ENCODE measurements around the gene CSTPP1.

Gene CSTPP1

DNA sequence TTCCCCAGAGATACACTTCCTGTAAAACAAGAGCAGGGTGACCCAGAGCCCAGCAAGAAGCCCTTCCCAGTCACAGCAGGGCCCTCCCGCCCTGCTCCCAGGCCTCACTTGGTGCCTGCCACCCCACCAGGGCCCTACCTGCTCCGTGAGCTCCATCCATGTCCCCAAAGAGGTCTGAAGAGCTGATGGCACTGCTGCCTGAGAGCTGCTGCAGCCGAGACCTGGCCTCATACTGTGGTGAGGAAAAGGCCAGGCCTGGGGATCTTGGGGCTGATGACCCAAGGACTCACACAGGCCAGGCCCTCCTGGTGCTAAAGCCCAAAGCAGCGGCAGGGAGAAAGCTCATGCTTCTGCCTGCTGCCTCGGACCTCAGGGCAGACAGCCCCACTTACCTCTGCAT lies 229.8 kb downstream of the CSTPP1 start:
- H3K27ac ChIP-seq (ENCODE audit: low read depth, low read length) = no peak overlapping the region
- no peak overlapping the region for H3K18ac ChIP-seq (ENCODE audit: low read length)
- H2AFZ ChIP-seq (ENCODE audit: insufficient read depth, low read length, poor library complexity) = no peak overlapping the region
- H2BK5ac ChIP-seq (ENCODE audit: low read depth, low read length, poor library complexity) = no peak overlapping the region
- no peak overlapping the region for H2AK5ac ChIP-seq (ENCODE audit: low read length)
- H2BK120ac ChIP-seq (ENCODE audit: insufficient read depth, low read length, poor library complexity) = no peak overlapping the region
- H3K4me3 ChIP-seq (ENCODE audit: low read depth, low read length) = no peak overlapping the region
- no CpG with 5 or more reads among the region's 5 CpGs for WGBS (ENCODE audit: extremely low coverage, insufficient coverage, insufficient read length)
- H3K14ac ChIP-seq (ENCODE audit: low read length) = no peak overlapping the region
- no peak overlapping the region for H4K91ac ChIP-seq (ENCODE audit: low read depth, low read length)
- no peak overlapping the region for H2BK12ac ChIP-seq (ENCODE audit: low read length)
- DNase-seq = no peak
- no peaks in the 10 kb centered on the region for H3K9me3 ChIP-seq (ENCODE audit: insufficient read depth, low read depth, low read length)
- no peaks in the 10 kb centered on the region for H3K79me2 ChIP-seq (ENCODE audit: control insufficient read depth, insufficient read depth, low read length, poor library complexity)
- no peak overlapping the region for H4K8ac ChIP-seq (ENCODE audit: low read depth, low read length)
- H3K23ac ChIP-seq (ENCODE audit: low read length) = no peak overlapping the region
- peaks cover 65 to 71% of the 10 kb centered on the region in 2 experiments for H3K36me3 ChIP-seq (ENCODE audit: control insufficient read depth in 1 of 2, insufficient read depth in 2 of 2, low read length in 2 of 2)
- no peaks in the 10 kb centered on the region for H3K4me1 ChIP-seq (ENCODE audit: control insufficient read depth in 1 of 2, insufficient read depth in 2 of 2, low read length in 2 of 2)
- H3K4ac ChIP-seq (ENCODE audit: low read depth, low read length) = no peak overlapping the region
- H3K9ac ChIP-seq (ENCODE audit: low read length) = no peak overlapping the region
- H3K79me1 ChIP-seq (ENCODE audit: low read length) = no peaks in the 10 kb centered on the region
- H3K27me3 ChIP-seq (ENCODE audit: insufficient read depth, low read length) = no peaks in the 10 kb centered on the region
- H3K4me2 ChIP-seq (ENCODE audit: low read length) = no peak overlapping the region
- H4K12ac ChIP-seq (ENCODE audit: low read depth, low read length) = no peak overlapping the region

DNA sequence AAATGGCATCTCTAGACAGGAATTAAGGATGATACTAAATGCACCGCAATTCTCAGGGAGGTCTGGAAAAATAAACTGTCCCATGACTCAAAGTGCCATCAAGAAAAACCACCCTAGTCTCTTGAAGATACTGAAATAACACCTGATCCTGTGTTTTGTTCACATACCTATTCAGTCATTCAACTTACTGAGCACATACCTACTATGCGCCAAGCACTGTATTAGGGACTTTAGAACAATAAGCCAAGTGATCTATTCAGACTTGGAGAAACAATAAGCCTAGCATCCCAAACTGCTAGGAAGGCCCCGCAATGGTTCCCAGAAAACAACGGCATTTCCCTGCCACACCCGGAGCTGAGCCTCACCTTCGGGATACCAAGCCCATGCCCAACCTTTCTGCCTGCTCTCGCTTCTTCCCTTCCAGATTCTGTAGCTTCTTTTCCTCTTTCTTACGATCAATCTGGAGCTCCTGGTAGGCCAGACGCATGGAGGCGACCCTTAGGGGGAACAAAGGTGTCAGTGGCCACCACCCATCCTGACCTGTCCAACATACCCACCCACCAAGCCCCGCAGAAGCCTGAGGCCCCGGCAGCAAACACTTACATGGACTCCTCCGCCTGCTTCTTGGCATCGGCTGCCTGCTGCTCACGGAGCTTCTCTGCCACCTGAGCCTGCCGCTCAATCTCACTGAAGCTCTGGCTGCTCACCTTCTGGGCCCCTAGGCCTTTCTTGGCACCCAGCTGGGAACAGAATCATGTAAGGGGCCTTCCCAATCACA lies 234.7 kb downstream of the CSTPP1 start:
- Histone ChIP-seq H3K4ac (ENCODE audit: low read depth, low read length) (no peak overlapping the region), H3K4me1 (ENCODE audit: control insufficient read depth in 1 of 2, insufficient read depth in 2 of 2, low read length in 2 of 2) (peaks cover 4 to 5% of the 10 kb centered on the region in 2 experiments), H3K9ac (ENCODE audit: low read length) (no peak overlapping the region), H3K36me3 (ENCODE audit: control insufficient read depth in 1 of 2, insufficient read depth in 2 of 2, low read length in 2 of 2) (peaks cover 65 to 69% of the 10 kb centered on the region in 2 experiments), H2AK5ac (ENCODE audit: low read length) (no peak overlapping the region), H3K23ac (ENCODE audit: low read length) (no peak overlapping the region), H3K79me1 (ENCODE audit: low read length) (peaks cover 3% of the 10 kb centered on the region), H3K79me2 (ENCODE audit: control insufficient read depth, insufficient read depth, low read length, poor library complexity) (peaks cover 15% of the 10 kb centered on the region), H3K18ac (ENCODE audit: low read length) (no peak overlapping the region), H2AFZ (ENCODE audit: insufficient read depth, low read length, poor library complexity) (no peak overlapping the region), H4K91ac (ENCODE audit: low read depth, low read length) (no peak overlapping the region), H3K9me3 (ENCODE audit: insufficient read depth, low read depth, low read length) (peaks cover 2% of the 10 kb centered on the region), H3K4me2 (ENCODE audit: low read length) (no peak overlapping the region), H2BK12ac (ENCODE audit: low read length) (no peak overlapping the region), H3K27ac (ENCODE audit: low read depth, low read length) (no peak overlapping the region), H2BK120ac (ENCODE audit: insufficient read depth, low read length, poor library complexity) (no peak overlapping the region), H2BK5ac (ENCODE audit: low read depth, low read length, poor library complexity) (no peak overlapping the region), H3K14ac (ENCODE audit: low read length) (no peak overlapping the region), H3K4me3 (ENCODE audit: low read depth, low read length) (no peak overlapping the region), H4K8ac (ENCODE audit: low read depth, low read length) (no peak overlapping the region), H4K12ac (ENCODE audit: low read depth, low read length) (no peak overlapping the region), H3K27me3 (ENCODE audit: insufficient read depth, low read length) (no peaks in the 10 kb centered on the region)
- no peak for DNase-seq
- no CpG with 5 or more reads among the region's 16 CpGs for WGBS (ENCODE audit: extremely low coverage, insufficient coverage, insufficient read length)

DNA sequence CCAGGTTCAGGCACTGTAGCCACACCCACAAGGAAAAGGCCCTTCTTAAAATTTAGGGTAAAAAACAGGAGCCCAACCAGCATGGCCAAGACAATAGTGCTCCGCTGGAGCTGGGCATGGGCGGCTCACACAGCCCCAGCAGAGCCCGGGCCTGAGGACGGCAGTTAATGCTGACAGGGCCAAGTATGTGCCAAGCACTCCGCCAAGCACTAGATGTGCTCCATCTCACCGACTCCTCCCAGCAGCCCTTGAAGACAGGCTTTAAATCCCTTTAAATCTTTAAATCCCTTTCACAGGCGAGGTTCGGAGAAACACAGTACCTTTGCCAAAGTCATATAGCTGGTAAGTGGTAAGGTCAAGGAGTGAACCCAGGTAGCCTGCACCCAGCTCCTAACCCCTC lies 235.3 kb downstream of the CSTPP1 start:
- Histone ChIP-seq H3K36me3 (ENCODE audit: control insufficient read depth in 1 of 2, insufficient read depth in 2 of 2, low read length in 2 of 2) (peaks cover 58 to 63% of the 10 kb centered on the region in 2 experiments), H4K12ac (ENCODE audit: low read depth, low read length) (no peak overlapping the region), H3K4me2 (ENCODE audit: low read length) (no peak overlapping the region), H3K23ac (ENCODE audit: low read length) (no peak overlapping the region), H4K91ac (ENCODE audit: low read depth, low read length) (no peak overlapping the region), H2BK120ac (ENCODE audit: insufficient read depth, low read length, poor library complexity) (no peak overlapping the region), H3K4me1 (ENCODE audit: control insufficient read depth in 1 of 2, insufficient read depth in 2 of 2, low read length in 2 of 2) (peaks cover 4 to 5% of the 10 kb centered on the region in 2 experiments), H2AFZ (ENCODE audit: insufficient read depth, low read length, poor library complexity) (no peak overlapping the region), H3K18ac (ENCODE audit: low read length) (no peak overlapping the region), H3K27me3 (ENCODE audit: insufficient read depth, low read length) (no peaks in the 10 kb centered on the region), H2AK5ac (ENCODE audit: low read length) (no peak overlapping the region), H3K27ac (ENCODE audit: low read depth, low read length) (no peak overlapping the region), H3K79me2 (ENCODE audit: control insufficient read depth, insufficient read depth, low read length, poor library complexity) (peaks cover 19% of the 10 kb centered on the region), H3K14ac (ENCODE audit: low read length) (no peak overlapping the region), H3K4me3 (ENCODE audit: low read depth, low read length) (no peak overlapping the region), H3K9ac (ENCODE audit: low read length) (no peak overlapping the region), H3K9me3 (ENCODE audit: insufficient read depth, low read depth, low read length) (peaks cover 2% of the 10 kb centered on the region), H3K4ac (ENCODE audit: low read depth, low read length) (no peak overlapping the region), H3K79me1 (ENCODE audit: low read length) (peaks cover 7% of the 10 kb centered on the region), H2BK12ac (ENCODE audit: low read length) (no peak overlapping the region), H4K8ac (ENCODE audit: low read depth, low read length) (no peak overlapping the region), H2BK5ac (ENCODE audit: low read depth, low read length, poor library complexity) (no peak overlapping the region)
- WGBS (ENCODE audit: extremely low coverage, insufficient coverage, insufficient read length) = no CpG with 5 or more reads among the region's 8 CpGs
- no peak for DNase-seq

DNA sequence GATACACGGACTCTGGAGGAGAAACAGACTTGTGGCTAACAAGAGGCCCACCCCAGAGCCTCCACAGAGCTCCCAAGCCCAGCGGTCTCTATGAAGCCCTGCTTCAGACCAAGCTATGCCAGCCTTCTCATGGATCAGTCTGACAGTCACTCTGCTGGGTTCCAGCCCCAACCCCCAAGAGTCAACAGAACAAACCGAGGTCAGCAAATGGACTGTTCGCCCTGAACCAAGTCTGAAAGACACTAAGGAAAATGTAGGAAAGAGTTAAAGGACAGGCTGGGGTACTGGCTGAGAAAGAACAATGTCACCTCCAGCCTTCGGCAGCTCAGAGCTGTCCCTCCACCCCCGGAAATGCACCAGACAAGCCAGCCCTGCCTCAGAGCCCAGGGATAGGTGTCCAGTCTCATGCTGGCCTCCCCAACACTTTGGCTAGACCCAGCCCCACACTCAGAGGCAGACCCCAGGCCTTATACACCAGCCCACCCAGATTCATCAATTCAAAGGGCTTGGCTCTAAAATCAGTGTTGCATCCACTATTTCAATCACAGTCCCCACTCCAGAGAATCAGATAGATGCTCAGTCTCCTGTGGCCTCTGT lies 236.3 kb downstream of the CSTPP1 start:
- H3K4ac ChIP-seq (ENCODE audit: low read depth, low read length) = peak overlapping the region; percentile 88

More for the DNA sequence above, 236.3 kb downstream of the CSTPP1 start:
- Histone ChIP-seq H3K79me2 (ENCODE audit: control insufficient read depth, insufficient read depth, low read length, poor library complexity) (peaks cover 19% of the 10 kb centered on the region), H3K79me1 (ENCODE audit: low read length) (peaks cover 11% of the 10 kb centered on the region), H2AFZ (ENCODE audit: insufficient read depth, low read length, poor library complexity) (no peak overlapping the region), H3K18ac (ENCODE audit: low read length) (no peak overlapping the region), H4K12ac (ENCODE audit: low read depth, low read length) (no peak overlapping the region), H3K27me3 (ENCODE audit: insufficient read depth, low read length) (no peaks in the 10 kb centered on the region), H3K27ac (ENCODE audit: low read depth, low read length) (no peak overlapping the region), H2BK12ac (ENCODE audit: low read length) (no peak overlapping the region), H3K23ac (ENCODE audit: low read length) (no peak overlapping the region), H3K36me3 (ENCODE audit: control insufficient read depth in 1 of 2, insufficient read depth in 2 of 2, low read length in 2 of 2) (peaks cover 54 to 55% of the 10 kb centered on the region in 2 experiments), H2AK5ac (ENCODE audit: low read length) (no peak overlapping the region), H3K4me2 (ENCODE audit: low read length) (no peak overlapping the region), H3K9ac (ENCODE audit: low read length) (no peak overlapping the region), H4K91ac (ENCODE audit: low read depth, low read length) (no peak overlapping the region), H3K4me3 (ENCODE audit: low read depth, low read length) (no peak overlapping the region), H4K8ac (ENCODE audit: low read depth, low read length) (no peak overlapping the region), H2BK5ac (ENCODE audit: low read depth, low read length, poor library complexity) (no peak overlapping the region), H3K9me3 (ENCODE audit: insufficient read depth, low read depth, low read length) (peaks cover 4% of the 10 kb centered on the region), H3K14ac (ENCODE audit: low read length) (no peak overlapping the region), H2BK120ac (ENCODE audit: insufficient read depth, low read length, poor library complexity) (no peak overlapping the region), H3K4me1 (ENCODE audit: control insufficient read depth in 1 of 2, insufficient read depth in 2 of 2, low read length in 2 of 2) (peaks cover 6 to 8% of the 10 kb centered on the region in 2 experiments)
- no CpG with 5 or more reads among the region's 6 CpGs for WGBS (ENCODE audit: extremely low coverage, insufficient coverage, insufficient read length)
- DNase-seq = no peak
